A549 (cell line): ENCODE measurements around the gene ENOPH1. TPM values are rescaled to one million over a fixed set of nuclear protein-coding genes. Genes with fewer than 3 reads are reported as not detected.
A peak's percentile ranks its signal among the peaks of the same experiment; 100 is the strongest.

Source experiments
- ATAC-seq, 2 experiments: fragments of 200-7000 bp in 1 of 2; fragments of >200 bp in 1 of 2; cut with Nextera tagmentation in 1 of 2; cut with Tn5 transposase in 1 of 2; 3 replicates each; pipeline versions ENCODE4 v1.8.0 to v1.9.1; 2018 to 2020; ENCODE audit warnings: mild to moderate bottlenecking in 1 of 2, moderate library complexity in 1 of 2
- CTCF ChIA-PET: fragments of 300-600 bp; sonication (Branson Sonifier 250); formaldehyde crosslinking; extraction: SDS; loops from one replicate; lab custom pipeline; 2021; ENCODE audit warnings: antibody characterized with exemption, inconsistent platforms; lab: Yijun Ruan, JAX
- POLR2A ChIA-PET: fragments of 350-600 bp; formaldehyde crosslinking; extraction: SDS; loops from one replicate; lab custom pipeline; 2021; ENCODE audit warnings: antibody characterized with exemption, inconsistent platforms; lab: Yijun Ruan, JAX
- DNase-seq, 2 experiments: peaks; one replicate each; pipeline versions ENCODE4 v3.0.0 to v3.0.0-alpha.2; 2011 to 2016; ENCODE audit warnings: low read depth in 1 of 2, low spot score in 1 of 2
- FAIRE-seq: peaks from 2 replicates; lab custom pipeline; 2011; peaks lifted over from hg19 to GRCh38; lab: Jason Lieb, UNC
- H3K27ac ChIP-seq, 2 experiments: fragments of >200 bp; sonication (Bioruptor Twin); formaldehyde crosslinking; 3 replicates each; pipeline ENCODE4 v1.5.1; 2016 to 2017
- H3K4me1 ChIP-seq: fragments of >200 bp; sonication (Bioruptor Twin); formaldehyde crosslinking; 3 replicates; pipeline ENCODE4 v1.6.1; 2016
- H3K4me2 ChIP-seq: fragments of >200 bp; sonication (Bioruptor Twin); formaldehyde crosslinking; 3 replicates; pipeline ENCODE4 v1.6.1; 2016
- H3K4me3 ChIP-seq: fragments of >200 bp; sonication (Bioruptor Twin); formaldehyde crosslinking; 3 replicates; pipeline ENCODE4 v1.5.1; 2016
- H3K9me3 ChIP-seq: fragments of >200 bp; sonication (Bioruptor Twin); formaldehyde crosslinking; 3 replicates; pipeline ENCODE4 v1.6.1; 2016
- CEBPB ChIP-seq, 2 experiments: fragments of >200 bp in 1 of 2; sonication (Bioruptor Twin) in 1 of 2; formaldehyde crosslinking in 1 of 2; IDR thresholded peaks; 2 replicates each; pipeline ENCODE4 v1.6.1; 2012 to 2016
- CHD2 ChIP-seq: fragments of 150-350 bp; IDR thresholded peaks from 2 replicates; pipeline ENCODE4 v1.6.1; 2014; ENCODE audit warnings: low read length; ENCODE audit not compliant: partially characterized antibody
- CTCF ChIP-seq: fragments of >200 bp; sonication (Bioruptor Twin); formaldehyde crosslinking; IDR thresholded peaks from 3 replicates; pipeline ENCODE4 v1.5.1; 2016
- EHF ChIP-seq: fragments of 250-450 bp; sonication (Bioruptor Pico); IDR thresholded peaks from 2 replicates; pipeline ENCODE4 v1.5.0; 2020; ENCODE audit warnings: mild to moderate bottlenecking
- ESRRA ChIP-seq: fragments of 150-350 bp; IDR thresholded peaks from 2 replicates; pipeline ENCODE4 v1.6.1; 2014; ENCODE audit warnings: mild to moderate bottlenecking, low read length, borderline replicate concordance
- FOSL2 ChIP-seq, 2 experiments: fragments of 450-650 bp in 1 of 2; fragments of >200 bp in 1 of 2; sonication (Bioruptor Twin) in 1 of 2; formaldehyde crosslinking; IDR thresholded peaks; 2 replicates each; pipeline versions ENCODE4 v1.5.0 to v1.6.1; 2016 to 2020; ENCODE audit warnings: mild to moderate bottlenecking in 1 of 2, moderate library complexity in 1 of 2
- HDAC2 ChIP-seq: fragments of 200-600 bp; sonication (generic); IDR thresholded peaks from 2 replicates; pipeline ENCODE4 v1.6.1; 2016
- HMGXB4 ChIP-seq: fragments of 250-450 bp; sonication (Bioruptor Pico); IDR thresholded peaks from 2 replicates; pipeline ENCODE4 v1.5.0; 2021; ENCODE audit warnings: mild to moderate bottlenecking, moderate library complexity, borderline replicate concordance
- HOXB13 ChIP-seq: fragments of 250-450 bp; sonication (Bioruptor Pico); IDR thresholded peaks from 2 replicates; pipeline ENCODE4 v1.5.0; 2020; ENCODE audit warnings: low read depth, mild to moderate bottlenecking, moderate library complexity
- JUN ChIP-seq, 2 experiments: fragments of >200 bp; sonication (Bioruptor Twin); formaldehyde crosslinking; IDR thresholded peaks; 2 replicates in 1 of 2; 3 replicates in 1 of 2; pipeline ENCODE4 v1.6.1; 2016 to 2017
- MAX ChIP-seq: IDR thresholded peaks from 2 replicates; pipeline ENCODE4 v1.6.1; 2012
- MAZ ChIP-seq: fragments of 150-350 bp; IDR thresholded peaks from 2 replicates; pipeline ENCODE4 v1.6.1; 2014; ENCODE audit warnings: antibody characterized with exemption, low read depth, low read length, borderline replicate concordance
- MYC ChIP-seq: IDR thresholded peaks from 2 replicates; pipeline ENCODE4 v1.6.1; 2012; ENCODE audit warnings: mild to moderate bottlenecking, inconsistent platforms, low read length, improper control_type of control experiment, borderline replicate concordance
- NFE2L2 ChIP-seq: fragments of 150-350 bp; conservative IDR thresholded peaks from 2 replicates; pipeline ENCODE4 v1.6.1; 2014; ENCODE audit warnings: low read length
- NPAS2 ChIP-seq: fragments of 250-450 bp; sonication (Bioruptor Pico); IDR thresholded peaks from 2 replicates; pipeline ENCODE4 v1.8.0; 2022; ENCODE audit warnings: mild to moderate bottlenecking, moderate library complexity, borderline replicate concordance
- NR3C1 ChIP-seq: fragments of >200 bp; sonication (Bioruptor Twin); formaldehyde crosslinking; IDR thresholded peaks from 3 replicates; pipeline ENCODE4 v1.6.1; 2017
- PBX3 ChIP-seq: IDR thresholded peaks from 2 replicates; pipeline ENCODE4 v1.6.1; 2012
- POLR2A ChIP-seq: IDR thresholded peaks from 2 replicates; pipeline ENCODE4 v1.6.1; 2012; ENCODE audit warnings: mild to moderate bottlenecking, low read length
- POLR2AphosphoS2 ChIP-seq: conservative IDR thresholded peaks from 2 replicates; pipeline ENCODE4 v1.6.1; 2012; ENCODE audit warnings: low read length, improper control_type of control experiment, inconsistent platforms
- RAD21 ChIP-seq, 2 experiments: fragments of >200 bp in 1 of 2; sonication (Bioruptor Twin) in 1 of 2; formaldehyde crosslinking in 1 of 2; IDR thresholded peaks in 1 of 2; conservative IDR thresholded peaks in 1 of 2; 2 replicates in 1 of 2; 3 replicates in 1 of 2; pipeline ENCODE4 v1.6.1; 2012 to 2018; ENCODE audit warnings: inconsistent platforms in 1 of 2
- REST ChIP-seq: fragments of 200-600 bp; sonication (generic); IDR thresholded peaks from 2 replicates; pipeline ENCODE4 v1.6.1; 2016; ENCODE audit warnings: antibody characterized with exemption, mild to moderate bottlenecking, moderate library complexity
- SMC3 ChIP-seq: fragments of >200 bp; sonication (Bioruptor Twin); formaldehyde crosslinking; IDR thresholded peaks from 3 replicates; pipeline ENCODE4 v1.6.1; 2018; ENCODE audit warnings: inconsistent platforms
- ZC3H11A ChIP-seq: fragments of 450-650 bp; IDR thresholded peaks from 2 replicates; pipeline ENCODE4 v1.6.1; 2014; ENCODE audit warnings: antibody characterized with exemption, mild to moderate bottlenecking
- ZFP36 ChIP-seq: fragments of 450-650 bp; IDR thresholded peaks from 2 replicates; pipeline ENCODE4 v1.6.1; 2014; ENCODE audit warnings: borderline replicate concordance; ENCODE audit not compliant: partially characterized antibody
- ZSCAN20 ChIP-seq: fragments of 250-450 bp; sonication (Bioruptor Pico); IDR thresholded peaks from 2 replicates; pipeline ENCODE4 v1.8.0; 2022; ENCODE audit warnings: mild to moderate bottlenecking, moderate library complexity
- WGBS: methylation state at CpG from one replicate; pipeline ENCODE4 v1.1.6; 2017; ENCODE audit errors: missing lambda C conversion rate; 5-methylcytosine and 5-hydroxymethylcytosine counted together
- polyA plus RNA-seq, 4 experiments: library from polyadenylated mRNA; depleted of rRNA in 3 of 4; stranded (reverse); fragments of >200 nt; fragmentation: RNase III in 1 of 4; extraction: RNeasy Plus Mini Kit Qiagen cat#74134 plus additional on column Dnase treatment in 1 of 4; gene quantifications; 2 replicates in 3 of 4; 3 replicates in 1 of 4; pipeline ENCODE4 v1.2.3, GENCODE V29; 2011 to 2017

The ENOPH1 gene
- polyA plus RNA-seq, 2 of the 4 experiments (the other 2 are of a cell fraction): 22.3 to 43.5 TPM

GRCh38 chr4:82432596-82432995 lies 2.2 kb downstream of the ENOPH1 start:
- TF ChIP-seq MYC (no peak), ESRRA (no peak), JUN (IDR thresholded peaks at IDR 0.05) (no peak), SMC3 (no peak), HOXB13 (CRISPR knock-in tag) (no peak), CTCF (no peak), CHD2 (no peak)
- Histone ChIP-seq H3K4me2 (peak overlapping the region; percentile 99; the same call in 2 of the 3 replicates), H3K4me3 (no peak overlapping the region), H3K4me1 (peaks cover 15% of the 10 kb centered on the region; the same call in 2 of the 3 replicates), H3K27ac (no peak overlapping the region), H3K9me3 (no peaks in the 10 kb centered on the region)
- FAIRE-seq (no peak), ATAC-seq (no peak), DNase-seq (no peak)
- 88% methylated on average over 18 of the region's 18 CpGs for WGBS
- CTCF ChIA-PET: no interaction called here
- POLR2A ChIA-PET: no interaction called here

GRCh38 chr4:82433791-82434190 lies 3.4 kb downstream of the ENOPH1 start:
- H3K9me3 ChIP-seq: no peaks in the 10 kb centered on the region
- H3K4me1 ChIP-seq: peaks cover 15% of the 10 kb centered on the region; the same call in 2 of the 3 replicates
- no peak overlapping the region for H3K4me3 ChIP-seq
- FAIRE-seq (no peak), DNase-seq (no peak), ATAC-seq (no peak)
- TF ChIP-seq ZC3H11A (no peak), MAX (no peak), HDAC2 (no peak), FOSL2 (IDR thresholded peaks at IDR 0.05) (no peak), FOSL2 (CRISPR knock-in tag; IDR thresholded peaks at IDR 0.05) (no peak), NR3C1 (no peak), POLR2A (no peak), ZFP36 (no peak), REST (no peak), MAZ (no peak), EHF (CRISPR knock-in tag) (no peak), HMGXB4 (no peak), POLR2AphosphoS2 (no peak), ZSCAN20 (no peak), RAD21 (conservative IDR thresholded peaks at IDR 0.05 in 1 of 2, IDR thresholded peaks at IDR 0.05 in 1 of 2) (no peak), CEBPB (IDR thresholded peaks at IDR 0.05) (no peak), NPAS2 (no peak), PBX3 (no peak), NFE2L2 (no peak)
- no peak overlapping the region for H3K27ac ChIP-seq
- ChIA-PET CTCF (no interaction called here), POLR2A (no interaction called here)
- H3K4me2 ChIP-seq: no peak overlapping the region
- 89% methylated on average over 2 of the region's 2 CpGs for WGBS
